ENCODE data around the gene SCAF8.
"Not testable (repeated sequence)": the region's sequence is repeated elsewhere in the genome, so short reads cannot be mapped to it uniquely, and the experiment has no call there.

SCAF8 gene

GRCh38 chr6:154733183-154733625 lies at the start of gene SCAF8:
Gene SCAF8 (plus strand): TSS chr6:154733416. CDS start chr6:154733901, 485 bp downstream.
- DNase-seq: peak; percentile 87

GRCh38 chr6:154683756-154684523 lies 49.3 kb upstream of the SCAF8 start:
- DNase-seq: no peak

- DNase-seq: no peak
Measured at GRCh38 chr6:154686162-154686561, 47.1 kb upstream of the SCAF8 start.

GRCh38 chr6:154689493-154690255 lies 43.5 kb upstream of the SCAF8 start:
- DNase-seq: no peak

GRCh38 chr6:154690857-154691256 lies 42.4 kb upstream of the SCAF8 start:
- no peak for DNase-seq

- no peak for DNase-seq
Measured at GRCh38 chr6:154696661-154697060, 36.6 kb upstream of the SCAF8 start.

- DNase-seq: no peak
Measured at GRCh38 chr6:154703124-154703523, 30.1 kb upstream of the SCAF8 start.

- DNase-seq: no peak
Measured at GRCh38 chr6:154705471-154706113, 27.6 kb upstream of the SCAF8 start.

- DNase-seq: no peak
Measured at GRCh38 chr6:154706389-154706788, 26.8 kb upstream of the SCAF8 start.

GRCh38 chr6:154709621-154710020 lies 23.6 kb upstream of the SCAF8 start:
- no peak for DNase-seq

- no peak for DNase-seq
Measured at GRCh38 chr6:154710689-154711088, 22.5 kb upstream of the SCAF8 start.

GRCh38 chr6:154715446-154715845 lies 17.8 kb upstream of the SCAF8 start:
- DNase-seq: no peak

GRCh38 chr6:154716350-154716749 lies 16.9 kb upstream of the SCAF8 start:
- not testable (repeated sequence) for DNase-seq

- no peak for DNase-seq
Measured at GRCh38 chr6:154719433-154719832, 13.8 kb upstream of the SCAF8 start.

GRCh38 chr6:154719854-154720253 lies 13.4 kb upstream of the SCAF8 start:
- no peak for DNase-seq

- no peak for DNase-seq
Measured at GRCh38 chr6:154721460-154721859, 11.8 kb upstream of the SCAF8 start.

- no peak for DNase-seq
Measured at GRCh38 chr6:154726887-154727286, 6.3 kb upstream of the SCAF8 start.

- no peak for DNase-seq
Measured at GRCh38 chr6:154731296-154732218, 1.7 kb upstream of the SCAF8 start.

GRCh38 chr6:154732538-154733182 lies 556 bp upstream of the SCAF8 start:
- DNase-seq: peak; percentile 13

- DNase-seq: peak; percentile 87
Measured at GRCh38 chr6:154733626-154734382, 588 bp downstream of the SCAF8 start.

GRCh38 chr6:154736618-154737259 lies 3.5 kb downstream of the SCAF8 start:
- no peak for DNase-seq

Measured in stimulated activated CD4-positive, alpha-beta T cell treated with anti-CD3 and anti-CD28 coated beads, Interleukin-4, amount 100 ng/mL, for 1 hour (primary cell).